ENCODE measurements around the gene SLC35B2. TPM values are rescaled to one million over a fixed set of nuclear protein-coding genes. Genes with fewer than 3 reads are reported as not detected.
A peak's percentile ranks its signal among the peaks of the same experiment; 100 is the strongest.

Gene SLC35B2
- total RNA-seq, 1 donor from 2014 or later = 33.7 TPM

- DNase-seq (ENCODE audit: low spot score) = no peak
These were observed 34.6 kb downstream of the SLC35B2 start for GRCh38 chr6:44222486-44223318.

GRCh38 chr6:44221961-44222335, 35.4 kb downstream of the SLC35B2 start:
- DNase-seq (ENCODE audit: low spot score) = no peak

DNA sequence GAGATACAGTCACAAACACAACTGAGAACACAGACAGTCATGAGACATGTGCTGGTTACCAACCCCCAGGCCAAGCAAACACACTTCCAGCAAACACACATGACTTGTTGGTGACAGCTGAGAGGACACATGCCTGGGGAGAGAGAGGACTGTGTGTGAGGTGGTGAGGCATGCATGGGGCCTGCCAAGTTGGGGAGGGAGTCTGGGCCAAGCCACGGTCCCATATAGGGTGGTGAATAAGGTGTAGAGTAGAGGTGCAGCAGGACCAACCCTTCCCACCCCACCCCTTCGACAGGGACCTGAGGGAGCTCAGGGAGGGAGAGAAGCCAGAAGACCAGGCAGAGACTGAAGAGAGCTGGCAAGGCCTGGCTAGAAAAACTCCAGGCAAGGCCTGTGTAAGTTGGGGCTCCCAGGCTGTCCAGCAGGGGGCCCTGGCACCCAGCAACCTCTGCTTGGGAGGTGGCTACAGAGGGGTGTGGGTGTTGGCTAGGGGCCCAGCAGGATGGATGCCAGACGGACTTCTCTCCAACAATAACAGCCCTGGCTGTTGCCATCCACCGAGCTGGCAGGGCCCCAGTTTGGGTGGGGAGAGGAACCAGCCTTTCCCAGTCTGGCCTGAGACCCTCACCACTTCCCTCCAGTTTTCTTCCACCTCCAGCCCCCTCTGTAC, 35.9 kb downstream of the SLC35B2 start:
- peak; percentile 76 for DNase-seq (ENCODE audit: low spot score)

DNA sequence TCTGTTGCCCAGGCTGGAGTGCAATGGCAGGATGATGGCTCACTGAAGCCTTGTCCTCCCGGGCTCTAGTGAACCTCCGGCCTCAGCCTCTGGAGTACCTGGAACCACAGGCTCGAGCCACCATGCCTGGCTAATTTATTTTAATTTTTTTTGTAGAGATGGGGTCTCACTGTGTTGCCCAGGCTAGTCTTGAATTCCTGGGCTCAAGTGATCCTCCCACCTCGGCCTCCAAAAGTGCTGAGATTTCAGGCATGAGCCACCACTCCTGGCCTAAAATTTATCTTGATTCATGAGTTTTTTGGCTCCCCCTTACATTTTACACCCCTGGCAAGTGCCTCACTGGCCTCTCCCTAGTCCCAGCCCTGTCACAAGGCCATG, 36.4 kb downstream of the SLC35B2 start:
- DNase-seq (ENCODE audit: low spot score) = no peak

- no peak for DNase-seq (ENCODE audit: low spot score)
These were observed 37.2 kb downstream of the SLC35B2 start for GRCh38 chr6:44219815-44220784.

DNA sequence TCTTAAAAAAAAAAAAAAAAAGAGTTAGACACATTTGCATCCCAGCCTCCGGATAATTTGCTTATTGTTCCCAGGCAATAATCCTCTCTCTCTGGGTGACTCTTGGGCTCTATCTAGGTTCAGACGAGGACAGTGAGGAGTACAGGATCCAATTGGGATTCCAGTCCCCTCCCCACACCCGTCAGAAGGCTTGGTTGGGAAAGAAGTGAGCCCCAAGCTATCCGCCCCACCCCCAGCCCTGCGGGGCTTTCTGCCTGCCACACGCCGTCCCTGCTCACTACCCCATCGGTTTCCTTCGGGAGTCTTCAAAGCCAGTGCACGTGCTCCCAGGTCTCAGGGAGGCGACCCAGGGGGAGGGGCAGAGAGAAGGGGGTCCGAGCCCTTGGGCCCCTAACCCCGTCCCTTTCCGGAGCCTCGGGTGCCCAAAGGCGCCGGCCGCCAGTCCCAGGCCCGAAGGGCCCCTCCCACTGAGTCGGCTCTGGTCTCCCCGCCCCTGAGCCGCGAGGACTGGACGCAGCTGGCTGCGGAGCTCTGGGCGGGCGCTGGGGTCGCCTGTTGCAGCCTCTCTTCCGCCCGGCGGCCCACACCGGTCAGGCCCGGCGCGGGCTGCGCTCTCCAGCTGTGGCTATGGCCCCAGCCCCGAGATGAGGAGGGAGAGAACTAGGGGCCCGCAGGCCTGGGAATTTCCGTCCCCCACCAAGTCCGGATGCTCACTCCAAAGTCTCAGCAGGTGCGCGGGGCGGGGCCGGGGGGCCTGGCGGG, 38.1 kb downstream of the SLC35B2 start:
- DNase-seq (ENCODE audit: low spot score) = peak; percentile 86

GRCh38 chr6:44217332-44218143, 39.8 kb downstream of the SLC35B2 start:
- DNase-seq (ENCODE audit: low spot score) = peak; percentile 64

DNA sequence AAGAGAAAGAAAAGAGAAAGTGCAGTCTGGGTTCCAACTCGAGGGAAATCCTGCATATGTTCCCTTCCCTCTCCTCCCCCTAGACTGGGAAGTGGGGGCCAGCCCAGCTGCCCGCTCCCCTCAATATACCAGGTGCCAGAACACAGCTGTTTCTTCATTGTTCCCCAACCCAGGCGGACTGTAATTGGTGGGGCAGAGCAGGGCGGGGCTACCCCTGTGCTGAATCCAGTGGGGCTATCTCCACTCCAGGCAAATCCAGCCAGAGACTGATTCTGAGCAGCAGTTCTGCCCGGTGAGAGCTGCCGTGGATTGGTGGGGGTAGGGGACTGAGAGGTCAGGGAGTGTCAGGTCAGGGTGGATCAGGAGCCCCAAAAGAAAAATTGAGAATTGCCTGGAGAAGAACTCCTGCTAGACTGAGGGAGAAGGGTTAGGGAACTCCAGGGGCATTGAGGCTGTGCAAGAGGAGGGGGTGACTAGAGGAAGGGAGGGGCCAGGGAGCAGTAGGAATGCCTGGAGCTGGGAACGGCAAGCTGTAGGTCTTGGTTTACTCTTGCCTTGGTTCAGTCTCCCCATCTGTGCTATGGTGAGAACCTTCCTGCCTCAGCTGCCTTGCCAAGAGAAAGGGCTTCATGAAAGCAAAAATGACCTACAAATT, 40.5 kb downstream of the SLC35B2 start, which contains the start of gene MYMX:
MYMX (plus strand) TSS at position 250 of the 655 bp plus-strand sequence. CDS start 546 bp downstream, outside the sequence.
- no peak for DNase-seq (ENCODE audit: low spot score)

GRCh38 chr6:44214307-44214706, 43.0 kb downstream of the SLC35B2 start:
- DNase-seq (ENCODE audit: low spot score) = no peak

DNA sequence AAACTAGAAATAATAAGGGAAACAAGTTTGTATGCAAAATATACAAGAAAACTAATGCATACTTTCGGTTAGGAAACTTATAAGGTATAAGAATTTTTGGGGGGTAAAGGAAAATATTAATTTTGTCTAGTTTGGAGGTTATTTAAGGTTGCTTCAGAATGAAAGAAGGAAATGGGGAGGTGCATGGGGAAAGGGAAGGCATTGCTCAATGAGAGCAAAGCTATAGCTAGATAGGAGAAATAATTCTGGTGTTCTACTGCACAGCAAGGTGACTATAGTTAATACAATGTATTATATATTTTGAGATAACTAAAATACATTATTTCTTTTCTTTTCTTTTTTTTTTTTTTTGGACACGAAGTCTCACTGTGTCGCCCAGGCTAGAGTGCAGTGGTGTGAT, 46.0 kb downstream of the SLC35B2 start:
- DNase-seq (ENCODE audit: low spot score) = no peak

DNA sequence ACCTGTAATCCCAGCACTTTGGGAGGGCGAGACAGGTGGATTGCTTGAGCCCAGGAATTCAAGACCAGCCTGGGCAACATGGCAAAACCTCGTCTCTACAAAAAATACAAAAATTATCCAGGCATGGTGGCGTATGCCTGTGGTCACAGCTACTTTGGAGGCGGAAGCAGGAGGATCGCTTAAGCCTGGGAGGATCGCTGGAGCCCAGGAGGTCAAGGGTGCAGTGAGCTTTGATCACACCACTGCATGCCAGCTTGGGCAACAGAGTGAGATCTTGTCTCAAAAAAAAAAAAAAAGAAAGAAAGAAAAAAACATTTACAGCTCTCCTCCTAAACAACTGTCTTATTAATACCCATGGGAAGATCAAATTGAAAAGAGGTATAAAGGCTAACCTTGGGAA, 49.4 kb downstream of the SLC35B2 start:
- no peak for DNase-seq (ENCODE audit: low spot score)

Other genes with a start within 250 kb of the SLC35B2 start
- gene MRPL14, start 130.1 kb downstream of the SLC35B2 start, total RNA-seq (ENCODE audit: insufficient read depth, low replicate concordance) = 28.9 TPM
- 10.4 TPM for gene TMEM63B, start 130.0 kb downstream of the SLC35B2 start, total RNA-seq (ENCODE audit: insufficient read depth, low replicate concordance)
- not detected for gene CAPN11, start 98.7 kb downstream of the SLC35B2 start, total RNA-seq (ENCODE audit: insufficient read depth, low replicate concordance)
- not detected for gene MYMX, start 40.6 kb downstream of the SLC35B2 start, total RNA-seq (ENCODE audit: insufficient read depth, low replicate concordance)
- gene SLC29A1, start 33.9 kb downstream of the SLC35B2 start, total RNA-seq (ENCODE audit: insufficient read depth, low replicate concordance) = 11.1 TPM
- gene HSP90AB1, start 10.4 kb downstream of the SLC35B2 start, total RNA-seq (ENCODE audit: insufficient read depth, low replicate concordance) = 256 TPM
- 2.4 TPM for gene NFKBIE, start 8.0 kb upstream of the SLC35B2 start, total RNA-seq (ENCODE audit: insufficient read depth, low replicate concordance)
- gene TMEM151B, start 12.9 kb upstream of the SLC35B2 start, total RNA-seq (ENCODE audit: insufficient read depth, low replicate concordance) = 0.96 TPM
- gene AARS2, start 55.8 kb upstream of the SLC35B2 start, total RNA-seq (ENCODE audit: insufficient read depth, low replicate concordance) = 13.2 TPM
- not detected for gene SPATS1, start 85.1 kb upstream of the SLC35B2 start, total RNA-seq (ENCODE audit: insufficient read depth, low replicate concordance)
- 25.0 TPM for gene CDC5L, start 130.2 kb upstream of the SLC35B2 start, total RNA-seq (ENCODE audit: insufficient read depth, low replicate concordance)